ENCODE results near the gene KDM4B.
"Not testable (repeated sequence)": the region's sequence is repeated elsewhere in the genome, so short reads cannot be mapped to it uniquely, and the experiment has no call there.

GRCh38 chr19:5160158-5160795 lies 191.4 kb downstream of the KDM4B start:
- TF ChIP-seq, protein P1, sequence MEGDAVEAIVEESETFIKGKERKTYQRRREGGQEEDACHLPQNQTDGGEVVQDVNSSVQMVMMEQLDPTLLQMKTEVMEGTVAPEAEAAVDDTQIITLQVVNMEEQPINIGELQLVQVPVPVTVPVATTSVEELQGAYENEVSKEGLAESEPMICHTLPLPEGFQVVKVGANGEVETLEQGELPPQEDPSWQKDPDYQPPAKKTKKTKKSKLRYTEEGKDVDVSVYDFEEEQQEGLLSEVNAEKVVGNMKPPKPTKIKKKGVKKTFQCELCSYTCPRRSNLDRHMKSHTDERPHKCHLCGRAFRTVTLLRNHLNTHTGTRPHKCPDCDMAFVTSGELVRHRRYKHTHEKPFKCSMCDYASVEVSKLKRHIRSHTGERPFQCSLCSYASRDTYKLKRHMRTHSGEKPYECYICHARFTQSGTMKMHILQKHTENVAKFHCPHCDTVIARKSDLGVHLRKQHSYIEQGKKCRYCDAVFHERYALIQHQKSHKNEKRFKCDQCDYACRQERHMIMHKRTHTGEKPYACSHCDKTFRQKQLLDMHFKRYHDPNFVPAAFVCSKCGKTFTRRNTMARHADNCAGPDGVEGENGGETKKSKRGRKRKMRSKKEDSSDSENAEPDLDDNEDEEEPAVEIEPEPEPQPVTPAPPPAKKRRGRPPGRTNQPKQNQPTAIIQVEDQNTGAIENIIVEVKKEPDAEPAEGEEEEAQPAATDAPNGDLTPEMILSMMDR (IDR thresholded peaks at IDR 0.05): not testable (repeated sequence)
- TF ChIP-seq POLR2A (IDR thresholded peaks at IDR 0.05): not testable (repeated sequence)
